Parathyroid adenoma (tissue), 2 donors: ENCODE measurements around the gene EXD1.

ENCODE experiments used
- H2AFZ ChIP-seq: fragments of 300-600 bp; sonication (generic); one replicate; pipeline ENCODE4 v1.7.0; 2017; ENCODE audit warnings: antibody characterized with exemption, mild to moderate bottlenecking
- H3K27ac ChIP-seq: fragments of 300-600 bp; sonication (generic); one replicate; pipeline ENCODE4 v1.7.0; 2017
- H3K27me3 ChIP-seq: fragments of 300-600 bp; sonication (generic); one replicate; pipeline ENCODE4 v1.7.0; 2017; ENCODE audit warnings: low read length; ENCODE audit not compliant: control insufficient read depth, insufficient read depth
- H3K36me3 ChIP-seq: fragments of 300-600 bp; sonication (generic); one replicate; pipeline ENCODE4 v1.7.0; 2017; ENCODE audit warnings: low read length; ENCODE audit not compliant: control insufficient read depth, insufficient read depth
- H3K4me1 ChIP-seq: fragments of 300-600 bp; sonication (generic); one replicate; pipeline ENCODE4 v1.7.0; 2017; ENCODE audit warnings: control low read depth
- H3K4me2 ChIP-seq: fragments of 300-600 bp; sonication (generic); one replicate; pipeline ENCODE4 v1.7.0; 2017; ENCODE audit warnings: low read length
- H3K4me3 ChIP-seq: fragments of 300-600 bp; sonication (generic); one replicate; pipeline ENCODE4 v1.7.0; 2017; ENCODE audit warnings: low read depth, low read length
- H3K79me2 ChIP-seq: fragments of 300-600 bp; sonication (generic); one replicate; pipeline ENCODE4 v1.7.0; 2017; ENCODE audit warnings: control low read depth
- H3K9ac ChIP-seq: fragments of 300-600 bp; sonication (generic); one replicate; pipeline ENCODE4 v1.7.0; 2017; ENCODE audit warnings: mild to moderate bottlenecking
- H3K9me3 ChIP-seq: fragments of 300-600 bp; sonication (generic); one replicate; pipeline ENCODE4 v1.7.0; 2017; ENCODE audit warnings: low read length; ENCODE audit not compliant: control insufficient read depth
- CTCF ChIP-seq: fragments of 300-600 bp; sonication (generic); IDR thresholded peaks from one replicate; pipeline ENCODE4 v1.7.0; 2017; ENCODE audit warnings: antibody characterized with exemption, mild to moderate bottlenecking
- donor health status: primary hyperparathyroidism.

The EXD1 gene

GRCh38 chr15:41161736-41162135 is 68.8 kb downstream of the EXD1 start:
- H2AFZ ChIP-seq = no peak overlapping the region
- H3K36me3 ChIP-seq = no peaks in the 10 kb centered on the region
- H3K27me3 ChIP-seq = no peaks in the 10 kb centered on the region
- no peaks in the 10 kb centered on the region for H3K79me2 ChIP-seq
- H3K9me3 ChIP-seq = no peaks in the 10 kb centered on the region
- no peaks in the 10 kb centered on the region for H3K4me1 ChIP-seq
- no peak for TF ChIP-seq CTCF
- H3K27ac ChIP-seq = no peak overlapping the region
- H3K9ac ChIP-seq = no peak overlapping the region
- H3K4me3 ChIP-seq = no peak overlapping the region
- H3K4me2 ChIP-seq = no peak overlapping the region

GRCh38 chr15:41161336-41161735 is 69.2 kb downstream of the EXD1 start:
- no peak overlapping the region for H3K27ac ChIP-seq
- no peak for TF ChIP-seq CTCF

GRCh38 chr15:41160639-41161315 is 69.8 kb downstream of the EXD1 start:
- H3K9ac ChIP-seq = no peak overlapping the region
- H3K79me2 ChIP-seq = no peaks in the 10 kb centered on the region
- H3K4me2 ChIP-seq = no peak overlapping the region
- H3K4me1 ChIP-seq = no peaks in the 10 kb centered on the region
- no peak overlapping the region for H2AFZ ChIP-seq
- H3K27ac ChIP-seq = no peak overlapping the region
- no peak overlapping the region for H3K4me3 ChIP-seq
- no peaks in the 10 kb centered on the region for H3K9me3 ChIP-seq
- H3K27me3 ChIP-seq = no peaks in the 10 kb centered on the region
- H3K36me3 ChIP-seq = no peaks in the 10 kb centered on the region
- no peak for TF ChIP-seq CTCF

More at GRCh38 chr15:41161336-41161735, 69.2 kb downstream of the EXD1 start:
- H3K79me2 ChIP-seq = no peaks in the 10 kb centered on the region
- H3K27me3 ChIP-seq = no peaks in the 10 kb centered on the region
- H3K9ac ChIP-seq = no peak overlapping the region
- no peaks in the 10 kb centered on the region for H3K9me3 ChIP-seq
- H2AFZ ChIP-seq = no peak overlapping the region
- H3K4me1 ChIP-seq = no peaks in the 10 kb centered on the region
- H3K4me3 ChIP-seq = no peak overlapping the region
- no peak overlapping the region for H3K4me2 ChIP-seq
- H3K36me3 ChIP-seq = no peaks in the 10 kb centered on the region

- no peak overlapping the region for H2AFZ ChIP-seq
- no peak overlapping the region for H3K27ac ChIP-seq
- H3K4me1 ChIP-seq = no peaks in the 10 kb centered on the region
- no peak overlapping the region for H3K9ac ChIP-seq
- H3K36me3 ChIP-seq = no peaks in the 10 kb centered on the region
- no peak for TF ChIP-seq CTCF
- no peak overlapping the region for H3K4me3 ChIP-seq
- H3K4me2 ChIP-seq = no peak overlapping the region
- H3K27me3 ChIP-seq = no peaks in the 10 kb centered on the region
- H3K79me2 ChIP-seq = no peaks in the 10 kb centered on the region
- no peaks in the 10 kb centered on the region for H3K9me3 ChIP-seq
These were observed 76.1 kb downstream of the EXD1 start for GRCh38 chr15:41154412-41154811.

GRCh38 chr15:41153733-41154132 is 76.8 kb downstream of the EXD1 start:
- Histone ChIP-seq H3K9me3 (no peaks in the 10 kb centered on the region), H3K27me3 (no peaks in the 10 kb centered on the region), H3K79me2 (no peaks in the 10 kb centered on the region), H2AFZ (no peak overlapping the region), H3K27ac (no peak overlapping the region), H3K4me3 (no peak overlapping the region), H3K4me2 (no peak overlapping the region), H3K36me3 (no peaks in the 10 kb centered on the region), H3K9ac (no peak overlapping the region), H3K4me1 (no peaks in the 10 kb centered on the region)
- TF ChIP-seq CTCF = no peak
